ENCODE measurements around the gene FAR1. TPM values are rescaled to one million over a fixed set of nuclear protein-coding genes. Genes with fewer than 3 reads are reported as not detected.
"Not testable (repeated sequence)": the region's sequence is repeated elsewhere in the genome, so short reads cannot be mapped to it uniquely, and the experiment has no call there.

FAR1 gene
- total RNA-seq, 1 donor from 2014 or later: 76.2 TPM

- DNase-seq: no peak
These were observed 49.9 kb downstream of the FAR1 start for GRCh38 chr11:13718394-13718793.

GRCh38 chr11:13720940-13721339 is 52.5 kb downstream of the FAR1 start:
- peak; percentile 55 for DNase-seq

GRCh38 chr11:13721760-13722159 is 53.3 kb downstream of the FAR1 start:
- DNase-seq: no peak

GRCh38 chr11:13726456-13726855 is 58.0 kb downstream of the FAR1 start:
- DNase-seq: peak; percentile 35

DNA sequence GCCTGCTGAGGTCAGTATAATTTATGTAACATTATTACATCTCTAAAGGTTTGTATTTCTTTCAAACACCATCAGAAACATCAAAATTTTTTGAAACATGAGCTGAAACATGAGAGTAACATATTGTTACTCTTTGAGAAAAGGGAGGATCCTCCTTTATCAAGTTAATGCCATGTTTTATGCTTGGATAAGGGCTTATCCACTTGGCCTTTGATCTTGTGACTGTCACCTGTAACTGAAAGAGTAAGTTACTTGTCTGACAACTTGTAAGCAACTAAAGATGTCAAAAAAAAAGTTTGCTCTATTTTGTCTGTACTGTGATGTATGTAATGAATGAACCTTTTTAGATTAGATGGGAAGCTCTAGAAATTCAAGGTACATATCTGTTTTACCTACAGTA is 59.6 kb downstream of the FAR1 start:
- DNase-seq: no peak

- DNase-seq: no peak
These were observed 66.1 kb downstream of the FAR1 start for GRCh38 chr11:13734530-13734929.

- DNase-seq: peak; percentile 86
These were observed 76.7 kb downstream of the FAR1 start for GRCh38 chr11:13745165-13745564.

DNA sequence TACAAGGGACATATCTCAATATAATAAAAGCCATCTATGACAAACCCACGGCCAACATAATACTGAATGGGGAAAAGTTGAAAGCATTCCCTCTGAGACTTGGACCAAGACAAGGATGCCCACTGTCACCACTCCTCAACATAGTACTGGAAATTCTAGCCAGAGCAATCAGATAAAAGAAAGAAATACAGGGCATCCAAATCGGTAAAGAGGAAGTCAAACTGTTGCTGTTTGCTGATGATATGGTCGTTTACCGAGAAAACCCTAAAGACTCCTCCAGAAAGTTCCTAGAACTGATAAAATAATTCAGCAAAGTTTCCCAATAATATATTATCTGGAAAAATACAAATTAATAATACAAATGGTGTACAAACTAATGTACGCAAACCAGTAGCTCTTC is 84.8 kb downstream of the FAR1 start:
- not testable (repeated sequence) for DNase-seq

- no peak for DNase-seq
These were observed 90.6 kb downstream of the FAR1 start for GRCh38 chr11:13759050-13759449.

- DNase-seq: no peak
These were observed 91.6 kb downstream of the FAR1 start for GRCh38 chr11:13760115-13760514.

DNA sequence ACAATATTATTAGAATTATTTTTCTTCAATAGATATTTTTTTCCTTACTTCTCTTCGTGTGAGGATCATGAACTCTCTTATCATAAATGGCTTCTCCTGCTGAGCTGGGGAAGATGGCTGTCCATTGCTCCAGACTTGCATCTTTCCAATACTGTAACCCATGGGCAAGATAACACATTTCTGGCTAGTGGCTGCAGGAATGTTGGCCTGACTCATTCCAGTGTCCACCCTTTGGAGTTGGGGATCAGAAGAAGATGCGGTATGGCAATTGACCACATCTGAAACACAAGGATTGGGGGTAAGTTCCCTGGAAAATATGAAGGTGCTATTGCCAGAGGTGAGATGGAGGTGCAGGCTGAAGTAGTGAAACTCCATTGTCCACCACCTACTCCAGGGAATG is 92.8 kb downstream of the FAR1 start:
- no peak for DNase-seq

GRCh38 chr11:13761716-13762115 is 93.2 kb downstream of the FAR1 start:
- peak; percentile 17 for DNase-seq

GRCh38 chr11:13762718-13763117 is 94.2 kb downstream of the FAR1 start:
- no peak for DNase-seq

- DNase-seq: no peak
These were observed 94.9 kb downstream of the FAR1 start for GRCh38 chr11:13763341-13763740.

GRCh38 chr11:13765886-13766285 is 97.4 kb downstream of the FAR1 start:
- no peak for DNase-seq

GRCh38 chr11:13767471-13767870 is 99.0 kb downstream of the FAR1 start:
- no peak for DNase-seq

DNA sequence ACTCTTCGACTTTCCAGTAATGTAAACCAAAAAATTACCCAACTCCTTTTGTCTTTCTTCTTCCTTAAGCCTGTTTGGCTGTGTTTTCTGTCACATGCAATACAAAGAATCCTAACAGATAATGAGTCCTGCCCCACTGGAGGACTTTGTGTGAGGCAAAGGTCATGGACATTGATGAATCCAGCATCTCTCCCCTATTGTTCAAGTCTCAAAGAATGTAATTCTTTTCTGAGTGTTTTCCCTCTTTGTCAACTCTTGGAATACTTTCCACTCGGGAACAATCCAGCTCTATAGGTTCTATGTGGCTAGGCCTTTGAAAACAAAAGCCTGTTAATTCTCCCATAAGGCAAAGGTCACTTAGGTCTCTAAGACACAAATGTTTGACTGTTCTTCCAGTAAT is 100.7 kb downstream of the FAR1 start:
- no peak for DNase-seq

GRCh38 chr11:13771151-13771550 is 102.7 kb downstream of the FAR1 start:
- no peak for DNase-seq

- peak; percentile 83 for DNase-seq
These were observed 104.0 kb downstream of the FAR1 start for GRCh38 chr11:13772223-13773046.

- DNase-seq: no peak
These were observed 107.0 kb downstream of the FAR1 start for GRCh38 chr11:13775471-13775870.

DNA sequence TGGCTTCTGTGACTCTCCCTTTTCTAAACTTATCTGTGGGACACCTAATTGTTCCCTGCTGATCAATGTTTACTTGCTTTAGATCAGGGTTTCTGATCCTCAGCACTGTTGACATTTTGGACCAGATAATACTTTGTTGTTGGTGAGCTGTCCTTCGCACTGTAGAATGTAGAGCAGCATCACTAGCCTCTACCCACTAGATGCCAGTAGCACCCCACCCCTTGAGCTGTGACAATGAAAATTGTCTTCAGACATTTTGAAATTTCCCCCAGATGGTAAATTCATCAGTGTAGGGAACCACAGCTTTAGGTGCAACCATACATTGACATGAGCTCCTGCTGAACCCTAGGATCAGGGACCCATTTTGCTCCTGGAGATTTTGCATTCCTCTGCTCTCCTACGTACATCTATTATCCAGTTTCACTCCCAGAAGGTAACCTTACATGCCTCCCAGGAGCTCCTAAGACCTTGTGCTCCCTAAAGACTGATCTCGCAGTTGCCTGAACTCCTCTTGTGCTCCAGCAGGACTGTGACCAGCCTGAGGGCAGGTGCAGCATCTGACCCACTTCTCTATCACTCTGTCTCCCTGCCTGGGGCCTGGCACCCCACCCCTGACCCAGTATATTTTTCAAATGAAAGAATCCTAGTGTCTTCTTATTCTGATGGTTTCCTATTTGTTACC is 107.8 kb downstream of the FAR1 start:
- no peak for DNase-seq

DNA sequence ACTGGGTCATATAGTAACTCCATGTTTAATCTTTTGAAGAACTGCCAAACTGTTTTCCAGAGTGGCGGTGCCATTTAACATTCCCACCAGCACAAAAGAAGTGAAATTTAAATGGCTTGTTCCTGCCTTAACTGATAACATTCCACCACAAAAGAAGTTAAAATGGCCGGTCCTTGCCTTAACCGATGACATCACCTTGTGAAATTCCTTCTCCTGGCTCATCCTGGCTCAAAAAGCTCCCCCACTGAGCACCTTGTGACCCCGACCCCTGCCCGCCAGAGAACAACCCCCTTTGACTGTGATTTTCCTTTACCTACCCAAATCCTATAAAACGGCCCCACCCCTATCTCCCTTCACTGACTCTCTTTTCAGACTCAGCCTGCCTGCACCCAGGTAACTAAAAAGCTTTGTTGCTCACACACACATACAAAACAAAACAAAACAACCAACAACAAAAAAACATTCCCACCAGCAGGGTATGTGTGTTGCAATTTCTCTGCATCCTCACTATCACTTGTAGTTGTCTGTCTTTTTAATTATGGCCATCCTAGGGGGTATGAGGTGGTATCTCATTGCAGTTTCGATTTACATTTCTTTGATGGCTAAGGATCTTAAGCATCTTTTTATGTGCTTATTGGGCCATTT is 109.0 kb downstream of the FAR1 start:
- no peak for DNase-seq

GRCh38 chr11:13778345-13778744 is 109.9 kb downstream of the FAR1 start:
- no peak for DNase-seq

DNA sequence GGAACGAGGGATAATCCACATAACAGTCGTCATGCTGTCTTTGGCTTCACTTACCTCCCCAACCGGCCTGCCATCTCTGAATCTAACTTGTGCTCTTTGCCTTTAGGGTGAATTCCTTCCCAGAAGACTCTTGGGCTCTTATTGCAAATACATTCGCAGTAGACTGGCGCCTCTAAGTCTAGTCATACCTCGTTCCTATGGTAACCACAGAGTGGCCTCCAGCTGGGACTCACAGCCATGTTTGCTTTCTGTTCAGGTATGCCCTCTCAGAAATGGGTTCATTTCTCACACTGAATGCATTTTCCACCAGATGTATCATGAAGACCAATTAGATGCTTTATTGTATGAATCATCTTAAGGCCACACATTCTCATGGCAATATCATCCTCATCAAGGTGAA is 112.7 kb downstream of the FAR1 start:
- DNase-seq: no peak

Measured in dermis blood vessel endothelial cell (primary cell).